CD4-positive, alpha-beta memory T cell (primary cell): ENCODE results near the gene KRT14. TPM values are rescaled to one million over a fixed set of nuclear protein-coding genes. Genes with fewer than 3 reads are reported as not detected.

ENCODE experiments used
- CTCF ChIA-PET: fragments of 350-600 bp; sonication (Branson Sonifier 250); formaldehyde crosslinking; loops from one replicate; lab custom pipeline; 2021; ENCODE audit warnings: inconsistent platforms; ENCODE audit not compliant: partially characterized antibody; lab: Charles Lee
- POLR2A ChIA-PET: fragments of 350-600 bp; sonication (Branson Sonifier 250); formaldehyde crosslinking; loops from one replicate; lab custom pipeline; 2021; ENCODE audit not compliant: partially characterized antibody; lab: Charles Lee
- DNase-seq, 5 donors: peaks; one replicate each; pipeline versions ENCODE4 v3.0.0 to v3.0.0-alpha.2; 2020 to 2022; ENCODE audit warnings: mixed read lengths in 1 of 5
- H3K27ac ChIP-seq: one replicate; pipeline ENCODE4 v1.7.0; 2013; ENCODE audit warnings: low read depth, low read length
- H3K27me3 ChIP-seq: 2 replicates; pipeline ENCODE4 v1.7.0; 2013; ENCODE audit warnings: mild to moderate bottlenecking, low read length, moderate library complexity; ENCODE audit not compliant: insufficient read depth
- H3K36me3 ChIP-seq: 2 replicates; pipeline ENCODE4 v1.7.0; 2013; ENCODE audit warnings: mild to moderate bottlenecking, low read length, moderate library complexity; ENCODE audit not compliant: insufficient read depth
- H3K4me1 ChIP-seq: 2 replicates; pipeline ENCODE4 v1.7.0; 2013; ENCODE audit warnings: mild to moderate bottlenecking, low read length, moderate library complexity; ENCODE audit not compliant: insufficient read depth
- H3K4me3 ChIP-seq, 2 donors: one replicate each; pipeline ENCODE4 v1.7.0; 2013; ENCODE audit warnings: low read length in 2 of 2, mild to moderate bottlenecking in 1 of 2
- H3K9me3 ChIP-seq, 2 donors: one replicate each; pipeline ENCODE4 v1.7.0; 2013; ENCODE audit warnings: low read length in 2 of 2, control low read depth in 1 of 2; ENCODE audit not compliant: control insufficient read depth in 1 of 2
- H3K27ac Mint-ChIP-seq, 7 donors: one replicate each; pipeline ENCODE4 v1.8.0; 2020 to 2021; ENCODE audit warnings: mixed read lengths in 7 of 7, mild to moderate bottlenecking in 6 of 7, inconsistent platforms in 3 of 7, moderate library complexity in 3 of 7
- H3K27me3 Mint-ChIP-seq, 2 donors: one replicate each; pipeline ENCODE4 v1.8.0; 2020 to 2021; ENCODE audit warnings: mixed read lengths in 2 of 2
- H3K36me3 Mint-ChIP-seq, 2 donors: one replicate each; pipeline ENCODE4 v1.8.0; 2020 to 2021; ENCODE audit warnings: mixed read lengths in 2 of 2, inconsistent platforms in 1 of 2, mild to moderate bottlenecking in 1 of 2
- H3K4me1 Mint-ChIP-seq, 4 donors: one replicate each; pipeline ENCODE4 v1.8.0; 2020 to 2021; ENCODE audit warnings: mixed read lengths in 4 of 4, mild to moderate bottlenecking in 1 of 4
- H3K4me3 Mint-ChIP-seq, 8 donors: one replicate each; pipeline ENCODE4 v1.8.0; 2020 to 2021; ENCODE audit warnings: mixed read lengths in 8 of 8, mild to moderate bottlenecking in 7 of 8, moderate library complexity in 6 of 8, inconsistent platforms in 3 of 8
- H3K9me3 Mint-ChIP-seq, 8 donors: one replicate each; pipeline ENCODE4 v1.8.0; 2020 to 2021; ENCODE audit warnings: mixed read lengths in 8 of 8, mild to moderate bottlenecking in 5 of 8, inconsistent platforms in 3 of 8, moderate library complexity in 1 of 8
- intact Hi-C: fragments of 100-400 bp; cut with micrococcal nuclease; formaldehyde crosslinking; loops from one replicate; pipeline ENCODE4 v1.15.1; 2023
- polyA plus RNA-seq, 2 donors: library from polyadenylated mRNA; unstranded; fragments of 300-500 nt; fragmentation: Illumina TruSeq; gene quantifications; one replicate each; pipeline ENCODE4 v1.2.3, GENCODE V29; 2021
- total RNA-seq, 2 experiments: library from RNA; stranded (reverse); gene quantifications; one replicate each; pipeline ENCODE4 v1.2.3, GENCODE V29; 2021

Gene KRT14
- total and polyA plus RNA-seq, 4 experiments from 2014 or later = not detected

- Histone ChIP-seq H3K4me1 (no peaks in the 10 kb centered on the region), H3K4me3 (no peak overlapping the region), H3K27me3 (peaks cover 12% of the 10 kb centered on the region), H3K27ac (no peak overlapping the region), H3K36me3 (no peaks in the 10 kb centered on the region), H3K9me3 (no peaks in the 10 kb centered on the region)
- H3K36me3 Mint-ChIP-seq = no peaks in the 10 kb centered on the region
- ChIA-PET CTCF (no interaction called here), POLR2A (no interaction called here)
- peak overlapping the region in 1 of 7 donors; percentile 24 for H3K27ac Mint-ChIP-seq
- intact Hi-C loops = no loop called here
- H3K4me1 Mint-ChIP-seq = peaks cover 4 to 9% (median 6%) of the 10 kb centered on the region in 4 donors
- no peak for DNase-seq
- H3K27me3 Mint-ChIP-seq = peaks cover 34 to 43% of the 10 kb centered on the region in 2 donors
- no peak overlapping the region for H3K4me3 Mint-ChIP-seq
- H3K9me3 Mint-ChIP-seq = no peaks in the 10 kb centered on the region
Observed at GRCh38 chr17:41533613-41534012, 53.1 kb downstream of the KRT14 start.

GRCh38 chr17:41532947-41533570, 53.6 kb downstream of the KRT14 start:
- Mint-ChIP-seq H3K4me1 (peaks cover 5 to 14% (median 10%) of the 10 kb centered on the region in 4 donors), H3K27ac (no peak overlapping the region), H3K4me3 (no peak overlapping the region), H3K27me3 (peaks cover 37 to 44% of the 10 kb centered on the region in 2 donors), H3K36me3 (no peaks in the 10 kb centered on the region), H3K9me3 (no peaks in the 10 kb centered on the region)
- H3K9me3 ChIP-seq = no peaks in the 10 kb centered on the region
- no peaks in the 10 kb centered on the region for H3K36me3 ChIP-seq
- no peak overlapping the region for H3K4me3 ChIP-seq
- POLR2A ChIA-PET = no interaction called here
- intact Hi-C loops = no loop called here
- no peak overlapping the region for H3K27ac ChIP-seq
- CTCF ChIA-PET = interaction anchor here (1.5 kb wide), 1 partner anchor 16 kb away, joined by 8 read pairs; no protein-coding TSS in a partner anchor
- H3K27me3 ChIP-seq = peaks cover 16% of the 10 kb centered on the region
- H3K4me1 ChIP-seq = no peaks in the 10 kb centered on the region
- no peak for DNase-seq

Other genes starting within 250 kb of the KRT14 start
- gene KRT33A, start 236.1 kb downstream of the KRT14 start, total RNA-seq = not detected
- not detected for gene KRT33A, start 236.1 kb downstream of the KRT14 start, polyA plus RNA-seq
- gene KRT33B, start 217.1 kb downstream of the KRT14 start, total RNA-seq = not detected
- gene KRT33B, start 217.1 kb downstream of the KRT14 start, polyA plus RNA-seq = not detected
- not detected for gene KRT34, start 204.6 kb downstream of the KRT14 start, total RNA-seq
- not detected for gene KRT34, start 204.6 kb downstream of the KRT14 start, polyA plus RNA-seq
- gene KRT31, start 189.3 kb downstream of the KRT14 start, total RNA-seq = not detected
- not detected for gene KRT31, start 189.3 kb downstream of the KRT14 start, polyA plus RNA-seq
- not detected for gene KRT37, start 162.3 kb downstream of the KRT14 start, total RNA-seq
- gene KRT37, start 162.3 kb downstream of the KRT14 start, polyA plus RNA-seq = not detected
- not detected for gene KRT38, start 145.9 kb downstream of the KRT14 start, total RNA-seq
- gene KRT38, start 145.9 kb downstream of the KRT14 start, polyA plus RNA-seq = not detected
- gene KRT32, start 119.5 kb downstream of the KRT14 start, total RNA-seq = not detected
- gene KRT32, start 119.5 kb downstream of the KRT14 start, polyA plus RNA-seq = not detected
- not detected for gene KRT35, start 105.7 kb downstream of the KRT14 start, total RNA-seq
- gene KRT35, start 105.7 kb downstream of the KRT14 start, polyA plus RNA-seq = not detected
- not detected for gene KRT36, start 97.0 kb downstream of the KRT14 start, total RNA-seq
- gene KRT36, start 97.0 kb downstream of the KRT14 start, polyA plus RNA-seq = not detected
- not detected for gene KRT13, start 81.3 kb downstream of the KRT14 start, total RNA-seq
- not detected for gene KRT13, start 81.3 kb downstream of the KRT14 start, polyA plus RNA-seq
- gene KRT15, start 68.0 kb downstream of the KRT14 start, total RNA-seq = not detected
- not detected for gene KRT15, start 68.0 kb downstream of the KRT14 start, polyA plus RNA-seq
- not detected for gene KRT19, start 58.6 kb downstream of the KRT14 start, total RNA-seq
- not detected for gene KRT19, start 58.6 kb downstream of the KRT14 start, polyA plus RNA-seq
- not detected for gene KRT9, start 14.8 kb downstream of the KRT14 start, total RNA-seq
- gene KRT9, start 14.8 kb downstream of the KRT14 start, polyA plus RNA-seq = not detected
- not detected for gene KRT16, start 25.9 kb upstream of the KRT14 start, total RNA-seq
- not detected for gene KRT16, start 25.9 kb upstream of the KRT14 start, polyA plus RNA-seq
- not detected for gene KRT17, start 37.7 kb upstream of the KRT14 start, total RNA-seq
- gene KRT17, start 37.7 kb upstream of the KRT14 start, polyA plus RNA-seq = not detected
- 100 to 1,000 TPM; 776 to 839 TPM for gene EIF1, start 102.0 kb upstream of the KRT14 start, total RNA-seq
- 1,000 to 10,000 TPM; 1,081 to 1,611 TPM for gene EIF1, start 102.0 kb upstream of the KRT14 start, polyA plus RNA-seq
- gene GAST, start 125.4 kb upstream of the KRT14 start, total RNA-seq = not detected
- gene GAST, start 125.4 kb upstream of the KRT14 start, polyA plus RNA-seq = not detected
- under 1 TPM; 0.29 to 0.33 TPM for gene HAP1, start 147.7 kb upstream of the KRT14 start, total RNA-seq
- gene HAP1, start 147.7 kb upstream of the KRT14 start, polyA plus RNA-seq = not detected
- gene JUP, start 199.8 kb upstream of the KRT14 start, total RNA-seq = under 1 TPM in 1 of 2 experiments, not detected in 1; 0.15 TPM
- under 1 TPM in 1 of 2 donors, not detected in 1; 0.69 TPM for gene JUP, start 199.8 kb upstream of the KRT14 start, polyA plus RNA-seq
- gene P3H4, start 225.1 kb upstream of the KRT14 start, total RNA-seq = 1 to 10 TPM; 5.9 to 6.8 TPM
- 1 to 10 TPM; 1.4 to 4.2 TPM for gene P3H4, start 225.1 kb upstream of the KRT14 start, polyA plus RNA-seq
- gene FKBP10, start 226.1 kb upstream of the KRT14 start, total RNA-seq = not detected
- gene FKBP10, start 226.1 kb upstream of the KRT14 start, polyA plus RNA-seq = not detected
- gene NT5C3B, start 249.3 kb upstream of the KRT14 start, total RNA-seq = 10 to 100 TPM; 20.9 to 22.3 TPM
- 10 to 100 TPM; 41.5 to 42.1 TPM for gene NT5C3B, start 249.3 kb upstream of the KRT14 start, polyA plus RNA-seq